Head of caudate nucleus (tissue), 42 donors: ENCODE measurements around the gene ALDH16A1.
A peak's percentile ranks its signal among the peaks of the same experiment; 100 is the strongest.

Experiments
- DNase-seq, 42 donors: peaks; one replicate each; pipeline versions ENCODE4 v3.0.0 to v3.0.0-alpha.2; 2020 to 2021; ENCODE audit warnings: mixed read lengths in 7 of 42
- intact Hi-C: fragments of 100-400 bp; cut with DNase I; formaldehyde crosslinking; loops from one replicate; pipeline ENCODE4 v1.15.0; 2022

Gene ALDH16A1

DNA sequence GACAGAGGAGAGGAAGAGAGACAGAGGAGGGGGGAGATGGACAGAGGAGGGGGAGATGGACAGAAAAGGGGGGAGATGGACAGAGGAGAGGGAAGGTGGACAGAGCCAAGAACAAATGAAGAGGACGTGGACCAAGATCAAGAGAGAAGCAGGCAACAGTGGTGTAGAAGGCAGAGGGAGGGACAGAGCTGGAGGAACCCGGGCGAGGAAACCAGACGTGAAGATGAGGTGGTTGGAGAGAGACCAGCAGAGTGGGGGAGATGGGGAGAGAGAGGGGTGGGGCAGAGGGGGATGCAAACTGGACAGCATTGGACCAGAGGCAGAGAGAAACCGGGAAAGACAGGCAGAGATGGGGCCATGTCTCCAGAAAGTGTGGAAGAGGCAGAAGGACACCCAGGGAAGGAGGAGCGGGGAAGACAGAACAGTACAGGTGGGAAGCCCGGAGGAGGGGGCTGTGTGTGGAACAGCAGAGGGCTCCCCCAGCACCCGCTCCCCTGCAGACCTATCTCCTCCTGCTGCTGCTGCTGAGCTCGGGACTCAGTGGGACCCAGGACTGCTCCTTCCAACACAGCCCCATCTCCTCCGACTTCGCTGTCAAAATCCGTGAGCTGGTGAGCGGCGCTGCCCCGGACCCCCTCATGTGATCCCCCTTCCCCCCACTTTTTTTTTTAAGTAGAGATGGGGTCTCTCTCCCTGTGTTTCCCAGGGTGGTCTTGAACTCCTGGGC lies 22.3 kb downstream of the ALDH16A1 start:
- DNase-seq = no peak
- intact Hi-C loops = loop anchor here (2.0 kb wide), 1 partner anchor 71 kb away; no protein-coding TSS in a partner anchor

DNA sequence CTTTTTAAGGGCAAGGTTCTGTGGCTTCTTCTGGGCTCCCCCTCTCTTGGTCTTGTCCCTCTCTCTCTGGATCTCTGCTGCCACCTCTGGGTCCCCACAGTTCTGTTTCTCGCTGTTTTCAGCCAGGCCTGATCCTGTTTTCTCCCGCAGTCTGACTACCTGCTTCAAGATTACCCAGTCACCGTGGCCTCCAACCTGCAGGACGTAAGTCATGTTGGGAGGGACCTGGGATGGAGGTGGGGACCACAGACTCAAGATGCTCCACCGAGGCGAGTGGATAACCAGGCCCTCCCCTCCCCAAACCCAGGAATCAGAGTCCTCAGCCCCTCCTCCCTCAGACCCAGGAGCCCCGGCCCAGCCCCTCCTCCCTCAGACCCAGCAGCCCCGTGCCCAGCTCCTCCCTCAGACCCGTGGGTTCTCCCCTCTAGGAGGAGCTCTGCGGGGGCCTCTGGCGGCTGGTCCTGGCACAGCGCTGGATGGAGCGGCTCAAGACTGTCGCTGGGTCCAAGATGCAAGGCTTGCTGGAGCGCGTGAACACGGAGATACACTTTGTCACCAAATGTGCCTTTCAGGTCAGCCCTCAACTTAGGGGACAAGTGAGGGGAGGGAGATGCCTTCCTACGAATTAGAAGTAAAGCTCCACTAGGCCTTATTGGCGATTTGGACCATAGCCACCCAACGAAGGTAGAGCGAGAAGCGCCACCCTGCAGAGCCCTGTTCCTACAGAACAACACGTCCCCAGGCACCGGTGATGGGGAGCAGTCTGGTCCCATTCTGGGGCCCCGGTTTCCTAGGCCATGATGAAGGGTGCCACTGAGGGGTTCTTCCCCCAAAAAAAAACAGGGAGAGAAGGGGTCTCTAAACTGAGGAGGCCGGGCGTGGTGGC lies 23.2 kb downstream of the ALDH16A1 start:
- peak in 21 of 42 donors; percentile 20 to 68 (median 42) for DNase-seq
- intact Hi-C loops = loop anchor here (2.0 kb wide), 1 partner anchor 71 kb away; no protein-coding TSS in a partner anchor

DNA sequence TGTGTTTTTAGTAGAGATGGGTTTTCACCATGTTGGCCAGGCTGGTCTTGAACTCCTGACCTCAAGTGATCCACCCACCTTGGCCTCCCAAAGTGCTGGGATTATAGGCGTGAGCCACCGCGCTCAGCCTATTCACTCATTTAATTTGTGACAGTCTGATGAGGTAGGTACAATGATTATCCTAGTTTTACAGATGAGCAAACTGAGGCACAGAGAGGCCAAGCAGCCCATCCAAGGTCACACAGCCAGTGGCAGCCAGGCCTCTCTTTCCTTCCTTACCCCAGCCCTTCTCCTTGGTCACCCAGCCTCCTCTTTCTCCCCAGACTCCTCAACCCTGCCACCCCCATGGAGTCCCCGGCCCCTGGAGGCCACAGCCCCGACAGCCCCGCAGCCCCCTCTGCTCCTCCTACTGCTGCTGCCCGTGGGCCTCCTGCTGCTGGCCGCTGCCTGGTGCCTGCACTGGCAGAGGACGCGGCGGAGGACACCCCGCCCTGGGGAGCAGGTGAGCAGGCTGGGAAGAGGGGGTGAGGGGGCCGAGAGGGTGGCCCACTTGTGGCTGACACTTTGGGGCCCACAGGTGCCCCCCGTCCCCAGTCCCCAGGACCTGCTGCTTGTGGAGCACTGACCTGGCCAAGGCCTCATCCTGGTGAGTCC lies 27.1 kb downstream of the ALDH16A1 start:
- DNase-seq = no peak
- intact Hi-C loops = no loop called here

DNA sequence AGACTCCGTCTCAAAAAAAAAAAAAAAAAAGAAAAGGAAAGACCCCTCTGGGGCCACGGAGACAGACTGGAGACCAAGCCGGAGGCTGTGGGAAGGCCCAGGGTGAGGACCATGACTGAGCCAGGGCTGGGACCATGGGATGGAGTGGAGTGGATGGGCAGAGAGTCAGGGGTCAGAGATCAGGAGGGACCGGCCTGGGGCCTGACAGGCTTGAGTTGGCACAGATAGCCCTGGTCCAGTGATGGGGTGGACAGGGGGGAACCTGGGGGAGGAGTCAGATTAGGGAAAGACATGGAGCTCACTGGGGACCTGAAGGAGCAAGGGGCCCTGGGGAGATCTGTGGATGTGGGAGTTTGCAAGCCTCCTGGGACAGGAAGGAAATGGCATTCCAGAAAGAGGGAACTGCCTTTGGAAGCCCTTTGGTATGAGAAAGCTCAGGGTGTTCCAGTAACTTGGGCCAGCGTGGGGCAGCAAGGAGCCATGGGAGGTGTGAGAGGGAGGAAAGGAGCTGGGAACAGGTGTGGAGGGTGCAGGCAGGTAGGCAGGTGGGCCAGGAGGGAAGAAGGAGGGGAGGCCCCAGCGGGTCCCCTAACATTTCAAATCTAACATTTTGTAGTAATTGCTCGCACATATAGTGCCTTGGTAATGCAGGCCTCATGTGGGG lies 28.1 kb downstream of the ALDH16A1 start:
- intact Hi-C loops = no loop called here
- no peak for DNase-seq

DNA sequence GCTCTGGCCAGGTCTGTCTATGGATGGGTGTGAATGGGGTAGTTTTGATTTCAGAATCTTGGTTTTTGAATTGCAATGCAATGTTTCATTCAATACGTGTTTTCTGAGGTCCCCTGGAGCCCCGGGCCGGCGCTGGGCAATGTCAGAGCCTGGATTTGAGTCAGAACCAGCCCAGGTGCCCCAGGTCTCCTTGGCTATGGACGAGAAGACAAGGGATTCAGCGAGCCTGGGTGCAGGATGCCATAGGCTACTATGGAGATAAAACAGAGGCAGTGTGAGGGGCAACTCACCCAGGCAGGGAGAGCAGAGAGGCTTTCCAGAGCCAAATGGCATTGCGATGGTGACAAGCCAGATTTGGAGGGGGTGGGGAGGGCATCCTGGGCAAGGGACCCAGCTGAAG lies 33.2 kb downstream of the ALDH16A1 start:
- no peak for DNase-seq
- intact Hi-C loops = no loop called here

DNA sequence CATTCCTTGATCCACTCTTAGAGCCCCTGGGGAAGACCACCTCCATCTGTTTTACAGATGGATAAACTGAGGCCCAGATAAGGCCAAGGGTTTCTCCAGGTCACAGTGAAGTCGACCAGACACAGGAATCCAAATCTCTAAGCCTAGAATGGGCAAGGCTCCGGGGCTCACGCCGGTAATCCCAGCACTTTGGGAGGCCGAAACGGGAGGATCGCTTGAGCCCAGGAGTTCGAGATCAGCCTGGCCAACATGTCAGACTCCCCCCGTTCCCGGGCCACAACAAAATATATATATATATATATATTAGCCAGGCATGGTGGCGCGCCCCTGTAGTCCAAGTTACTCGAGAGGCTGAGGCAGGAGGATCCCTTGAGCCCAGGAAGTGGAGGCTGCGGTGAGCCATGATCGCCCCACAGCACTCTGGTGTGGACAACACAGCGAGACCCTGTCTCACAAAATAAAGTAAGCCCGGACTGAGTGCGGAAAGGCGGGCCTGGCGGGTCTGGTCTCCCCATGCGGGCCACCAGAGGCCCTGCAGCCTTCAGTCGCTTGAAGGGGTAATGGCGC lies 33.8 kb downstream of the ALDH16A1 start:
- intact Hi-C loops = no loop called here
- DNase-seq = peak in 2 of 42 donors; percentile 14 to 25

DNA sequence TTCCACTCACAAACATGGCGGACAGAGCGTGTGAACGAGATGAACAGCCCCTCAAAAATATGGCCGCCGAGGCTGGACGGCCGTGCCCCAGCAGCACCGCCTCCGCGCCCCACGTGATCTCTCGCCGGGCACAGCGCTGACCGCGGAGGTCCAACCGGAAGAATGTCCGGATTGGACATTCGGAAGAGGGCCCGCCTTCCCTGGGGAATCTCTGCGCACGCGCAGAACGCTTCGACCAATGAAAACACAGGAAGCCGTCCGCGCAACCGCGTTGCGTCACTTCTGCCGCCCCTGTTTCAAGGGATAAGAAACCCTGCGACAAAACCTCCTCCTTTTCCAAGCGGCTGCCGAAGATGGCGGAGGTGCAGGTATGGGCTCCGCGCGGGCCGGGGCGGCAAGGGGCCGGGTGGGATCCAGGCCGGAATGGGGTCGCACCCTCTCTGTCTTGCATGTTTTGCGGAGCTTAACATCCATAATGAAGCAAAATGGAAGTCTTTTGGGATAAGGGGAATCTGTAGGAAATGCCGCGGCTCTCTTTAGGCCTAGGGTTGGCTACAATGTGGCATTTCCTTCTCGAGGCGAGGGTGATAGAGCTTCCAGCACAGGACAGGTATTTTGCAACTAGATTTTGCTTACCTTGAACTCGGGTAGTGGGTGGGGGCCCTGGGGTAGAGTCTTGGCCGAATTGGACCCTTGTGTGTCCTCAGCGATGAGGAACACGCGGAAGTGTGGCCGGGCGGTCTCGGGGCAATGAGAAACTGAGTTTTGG lies 34.4 kb downstream of the ALDH16A1 start, which contains the start of gene RPL13A:
Gene RPL13A (plus strand): TSS at position 332 of the 769 bp plus-strand sequence. CDS start 22 bp downstream, at position 354.
- intact Hi-C loops = no loop called here

DNA sequence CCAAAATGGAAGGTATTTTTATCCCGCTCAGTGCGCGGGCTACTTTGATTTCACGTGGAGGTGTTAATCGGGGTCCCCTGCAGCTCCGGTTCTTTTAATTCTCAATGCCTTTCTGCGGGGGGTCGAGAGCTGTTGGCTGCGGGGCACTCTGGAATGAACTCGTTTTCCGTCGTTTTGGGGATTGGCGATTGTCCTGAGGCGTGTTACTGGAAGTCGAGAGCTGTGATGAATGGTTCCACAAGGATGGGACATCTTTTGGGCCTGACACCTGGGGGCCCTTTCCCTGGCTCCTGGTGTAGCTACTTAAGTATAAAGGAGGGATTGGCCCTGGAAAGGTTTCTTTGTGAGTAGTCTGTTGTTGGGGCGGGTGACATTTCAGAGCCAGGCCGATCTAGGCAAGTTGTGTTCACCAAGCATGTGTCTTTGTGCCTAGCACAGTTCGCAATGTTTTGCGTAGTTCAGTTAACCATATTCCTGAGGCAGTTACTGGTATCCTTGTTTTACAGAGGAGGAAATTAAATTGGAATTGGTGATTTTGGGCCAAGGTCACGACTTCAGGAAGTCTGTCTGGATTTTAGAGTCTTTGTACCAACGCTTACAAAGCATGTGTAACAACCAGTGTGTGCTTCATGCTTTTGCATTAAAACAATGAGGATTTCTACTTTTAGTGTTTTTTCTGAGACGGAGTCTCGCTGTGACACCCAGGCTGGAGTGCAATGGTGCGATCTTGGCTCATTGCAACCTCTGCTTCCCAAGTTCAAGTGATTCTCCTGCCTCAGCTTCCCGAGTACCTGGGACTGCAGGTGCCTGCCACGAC lies 35.2 kb downstream of the ALDH16A1 start:
- no peak for DNase-seq
- intact Hi-C loops = no loop called here

More for the DNA sequence above, 34.4 kb downstream of the ALDH16A1 start, which contains the start of gene RPL13A:
- peak; percentile 96 to 100 (median 99) for DNase-seq

DNA sequence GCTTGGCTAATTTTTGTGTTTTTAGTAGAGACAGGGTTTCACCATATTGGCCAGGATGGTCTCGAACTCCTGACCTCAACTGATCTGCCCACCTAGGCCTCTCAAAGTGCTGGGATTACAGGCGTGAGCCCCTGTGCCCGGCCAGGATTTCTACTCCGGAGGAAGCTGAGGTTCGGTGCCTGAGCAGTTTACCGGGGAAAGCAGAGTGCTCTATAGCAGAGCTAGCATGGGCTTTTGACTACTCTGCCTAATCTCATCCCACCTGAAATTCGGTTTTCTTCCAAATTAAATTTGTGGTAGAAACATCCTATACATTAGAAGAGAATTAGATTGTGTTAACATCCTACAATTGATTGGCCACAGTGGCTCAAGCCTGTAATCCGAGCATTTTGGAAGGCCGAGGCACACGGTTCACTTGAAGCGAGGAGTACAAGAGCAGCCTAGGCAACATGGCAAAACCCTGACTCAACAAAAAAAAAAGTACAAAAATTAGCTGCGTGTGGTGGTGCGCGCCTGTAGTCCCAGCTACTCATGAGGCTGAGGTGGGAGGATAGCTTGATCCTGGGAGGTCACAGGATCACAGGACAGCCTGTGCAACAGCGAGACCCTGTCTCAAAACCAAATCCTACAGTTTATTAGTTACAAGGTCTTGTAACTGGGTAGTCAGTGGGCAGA lies 36.0 kb downstream of the ALDH16A1 start:
- intact Hi-C loops = no loop called here
- no peak for DNase-seq

DNA sequence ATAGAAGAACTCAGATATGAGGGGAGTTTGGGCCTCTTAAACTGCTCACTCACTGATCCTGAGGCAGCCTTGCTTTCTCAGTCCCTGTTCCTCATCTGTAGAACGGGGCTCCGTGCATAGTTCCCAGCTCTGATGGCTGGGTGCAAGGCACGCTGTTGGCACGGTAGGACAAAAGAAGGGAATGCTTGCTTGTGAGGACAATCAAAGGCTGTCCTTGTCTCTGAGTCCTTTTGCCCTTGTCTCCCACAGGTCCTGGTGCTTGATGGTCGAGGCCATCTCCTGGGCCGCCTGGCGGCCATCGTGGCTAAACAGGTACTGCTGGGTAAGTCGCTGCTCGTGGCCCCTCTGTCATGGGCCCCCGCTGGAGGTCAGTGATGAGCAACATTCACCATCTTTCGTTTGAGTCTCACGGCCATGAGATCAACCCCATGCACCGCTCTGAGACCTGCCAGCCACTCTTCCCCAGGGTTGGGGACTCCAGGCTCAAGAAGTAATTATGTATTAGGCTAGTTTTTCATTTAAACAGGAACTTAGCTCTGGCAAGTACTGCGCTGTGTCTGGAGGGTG lies 36.7 kb downstream of the ALDH16A1 start:
- intact Hi-C loops = no loop called here
- DNase-seq = no peak

DNA sequence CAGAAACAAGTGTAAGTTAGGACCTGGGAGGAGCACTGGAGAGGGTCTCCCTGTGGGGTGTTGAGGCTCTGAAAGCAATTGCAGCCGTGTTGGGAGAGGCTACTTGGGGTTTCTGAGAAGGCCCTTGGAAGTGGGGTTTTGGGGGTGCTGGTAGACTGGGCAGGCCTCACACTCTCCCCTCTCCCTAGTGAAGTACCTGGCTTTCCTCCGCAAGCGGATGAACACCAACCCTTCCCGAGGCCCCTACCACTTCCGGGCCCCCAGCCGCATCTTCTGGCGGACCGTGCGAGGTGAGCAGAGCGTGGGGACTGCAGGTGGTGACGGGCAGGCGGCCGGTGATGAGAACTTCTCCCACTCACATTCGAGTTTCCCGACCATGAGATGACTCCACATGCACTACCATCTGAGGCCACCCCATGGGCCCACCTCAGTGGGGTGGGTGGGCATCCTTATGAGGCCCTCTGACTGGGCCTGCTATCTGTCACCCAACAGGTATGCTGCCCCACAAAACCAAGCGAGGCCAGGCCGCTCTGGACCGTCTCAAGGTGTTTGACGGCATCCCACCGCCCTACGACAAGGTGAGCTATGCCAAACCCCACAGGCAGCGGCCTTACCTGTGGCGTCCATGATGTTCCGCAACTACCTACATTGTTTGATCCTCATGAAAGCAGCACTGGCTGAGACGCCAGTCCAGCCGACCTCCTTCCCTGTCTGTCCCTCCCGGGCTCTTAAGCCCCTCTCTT lies 37.4 kb downstream of the ALDH16A1 start:
- intact Hi-C loops = no loop called here
- no peak for DNase-seq

DNA sequence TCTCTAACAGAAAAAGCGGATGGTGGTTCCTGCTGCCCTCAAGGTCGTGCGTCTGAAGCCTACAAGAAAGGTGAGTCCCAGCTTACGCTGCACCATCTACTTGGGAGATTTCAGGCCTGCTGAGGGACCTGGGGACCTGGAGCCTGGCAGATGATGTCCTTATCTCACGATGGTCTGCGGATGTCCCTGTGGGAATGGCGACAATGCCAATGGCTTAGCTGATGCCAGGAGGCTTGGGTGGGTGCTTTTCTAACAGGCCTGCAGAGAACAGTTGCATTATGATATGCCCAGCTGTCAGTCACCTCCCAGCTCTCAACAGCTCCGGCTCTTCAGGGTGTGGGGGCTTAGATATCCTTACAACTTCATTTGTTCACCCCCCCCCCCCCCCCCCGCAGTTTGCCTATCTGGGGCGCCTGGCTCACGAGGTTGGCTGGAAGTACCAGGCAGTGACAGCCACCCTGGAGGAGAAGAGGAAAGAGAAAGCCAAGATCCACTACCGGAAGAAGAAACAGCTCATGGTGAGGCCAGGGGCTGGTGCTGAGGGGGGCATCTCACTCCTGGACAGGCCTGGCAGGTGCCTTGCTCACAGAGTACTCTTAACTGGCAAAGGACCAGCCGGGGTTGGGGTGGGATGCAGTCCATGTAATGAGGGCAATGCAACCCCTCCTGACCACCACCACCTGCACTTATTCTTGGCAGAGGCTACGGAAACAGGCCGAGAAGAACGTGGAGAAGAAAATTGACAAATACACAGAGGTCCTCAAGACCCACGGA lies 38.2 kb downstream of the ALDH16A1 start:
- intact Hi-C loops = no loop called here
- DNase-seq = no peak

DNA sequence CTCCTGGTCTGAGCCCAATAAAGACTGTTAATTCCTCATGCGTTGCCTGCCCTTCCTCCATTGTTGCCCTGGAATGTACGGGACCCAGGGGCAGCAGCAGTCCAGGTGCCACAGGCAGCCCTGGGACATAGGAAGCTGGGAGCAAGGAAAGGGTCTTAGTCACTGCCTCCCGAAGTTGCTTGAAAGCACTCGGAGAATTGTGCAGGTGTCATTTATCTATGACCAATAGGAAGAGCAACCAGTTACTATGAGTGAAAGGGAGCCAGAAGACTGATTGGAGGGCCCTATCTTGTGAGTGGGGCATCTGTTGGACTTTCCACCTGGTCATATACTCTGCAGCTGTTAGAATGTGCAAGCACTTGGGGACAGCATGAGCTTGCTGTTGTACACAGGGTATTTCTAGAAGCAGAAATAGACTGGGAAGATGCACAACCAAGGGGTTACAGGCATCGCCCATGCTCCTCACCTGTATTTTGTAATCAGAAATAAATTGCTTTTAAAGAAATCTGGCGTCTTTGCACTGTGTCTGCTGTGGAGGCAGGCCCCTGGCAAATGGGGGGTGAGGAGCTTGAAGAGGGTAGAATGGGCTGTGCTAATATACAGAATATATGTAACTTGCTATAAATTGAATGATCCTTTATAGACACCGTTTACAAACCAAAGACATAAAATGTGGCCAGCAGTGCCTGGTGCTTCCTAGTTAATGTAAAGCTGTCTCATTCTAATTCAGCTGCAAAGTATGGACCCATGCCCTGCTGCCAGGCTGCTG lies 39.0 kb downstream of the ALDH16A1 start:
- peak in 1 of 42 donors; percentile 27 for DNase-seq
- intact Hi-C loops = no loop called here
